HG03558 (cell line): ENCODE measurements around the gene MSI2.

ENCODE experiments used
- ATAC-seq: cut with Tn5 transposase; IDR thresholded peaks from one replicate; pipeline ENCODE4 v1.9.1; 2021; ENCODE audit warnings: moderate number of reproducible peaks; ENCODE audit not compliant: unreplicated experiment; ENCODE audit errors: extremely low read depth

Gene MSI2

GRCh38 chr17:57465610-57466009, 209.3 kb downstream of the MSI2 start:
- ATAC-seq, result no peak

- ATAC-seq, result no peak
Measured at GRCh38 chr17:57466017-57466471, 209.7 kb downstream of the MSI2 start.

- ATAC-seq, result no peak
Measured at GRCh38 chr17:57466521-57466920, 210.2 kb downstream of the MSI2 start.

GRCh38 chr17:57467226-57467625, 210.9 kb downstream of the MSI2 start:
- ATAC-seq, result no peak

GRCh38 chr17:57467801-57468200, 211.5 kb downstream of the MSI2 start:
- ATAC-seq, result no peak

- ATAC-seq, result no peak
Measured at GRCh38 chr17:57468932-57469775, 212.8 kb downstream of the MSI2 start.

- ATAC-seq, result no peak
Measured at GRCh38 chr17:57470906-57471305, 214.6 kb downstream of the MSI2 start.

GRCh38 chr17:57471868-57472368, 215.6 kb downstream of the MSI2 start:
- ATAC-seq, result no peak

GRCh38 chr17:57475796-57476195, 219.5 kb downstream of the MSI2 start:
- ATAC-seq, result no peak

- no peak for ATAC-seq
Measured at GRCh38 chr17:57477522-57478362, 221.4 kb downstream of the MSI2 start.

GRCh38 chr17:57478478-57479250, 222.3 kb downstream of the MSI2 start:
- ATAC-seq, result no peak

- ATAC-seq, result no peak
Measured at GRCh38 chr17:57480438-57481196, 224.3 kb downstream of the MSI2 start.

GRCh38 chr17:57481910-57482391, 225.6 kb downstream of the MSI2 start:
- no peak for ATAC-seq

GRCh38 chr17:57482657-57483056, 226.3 kb downstream of the MSI2 start:
- no peak for ATAC-seq

GRCh38 chr17:57484081-57484666, 227.9 kb downstream of the MSI2 start:
- ATAC-seq, result no peak

- no peak for ATAC-seq
Measured at GRCh38 chr17:57484826-57485565, 228.7 kb downstream of the MSI2 start.

GRCh38 chr17:57485566-57485865, 229.2 kb downstream of the MSI2 start:
- no peak for ATAC-seq
